ENCODE measurements around the gene TUB. TPM values are rescaled to one million over a fixed set of nuclear protein-coding genes. Genes with fewer than 3 reads are reported as not detected.

TUB gene
- total RNA-seq, 1 experiment from 2014 or later, result 0.39 TPM

DNA sequence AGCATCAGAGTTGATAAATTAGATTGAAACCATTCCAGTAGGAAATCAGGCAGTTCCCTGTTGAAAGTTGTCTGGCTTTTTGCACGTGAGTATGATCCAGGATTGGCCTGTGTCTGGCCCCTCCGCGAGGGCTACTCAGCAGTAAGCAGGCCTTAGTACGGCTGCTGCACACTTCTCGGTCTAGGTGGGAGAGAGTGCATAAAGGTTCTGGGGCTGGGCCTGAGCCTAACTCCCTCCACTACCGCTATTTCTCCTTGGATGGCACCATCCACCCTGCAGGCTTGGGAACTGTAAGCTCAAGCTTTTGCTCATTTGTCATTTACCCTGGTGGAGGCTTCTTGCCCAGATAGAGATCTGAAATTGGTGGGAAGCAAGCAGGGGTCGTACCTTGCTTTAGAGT, 22.0 kb downstream of the TUB start:
- intact Hi-C loops (cut with micrococcal nuclease; ENCODE audit: unreplicated experiment), result no loop called here
- CTCF ChIA-PET, result interaction anchor here (0.6 kb wide), 1 partner anchor 127 kb away, joined by 3 read pairs; no protein-coding TSS in a partner anchor
- no TSS peak for BruUV-seq (replicated peaks)

DNA sequence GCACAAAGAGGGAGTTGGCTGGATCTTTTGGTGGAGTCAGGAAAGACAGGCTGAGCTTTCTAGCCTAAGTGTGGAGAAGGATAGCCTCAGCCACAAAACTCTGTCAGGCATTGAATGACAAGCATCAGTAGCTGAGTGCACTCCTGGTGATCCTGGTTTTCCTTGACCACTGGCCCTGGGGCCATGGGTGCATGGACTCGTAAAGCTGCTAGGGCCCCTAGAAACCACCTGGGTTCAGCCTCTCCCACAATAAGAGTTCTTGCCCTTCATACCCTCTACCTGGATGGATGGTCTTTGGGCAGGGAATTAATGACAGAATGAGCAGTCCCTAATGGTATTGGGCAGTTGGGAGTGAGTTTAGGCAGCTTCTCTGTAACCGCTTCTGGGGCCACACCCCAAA, 22.9 kb downstream of the TUB start:
- Histone ChIP-seq H3K9me3 (ENCODE audit: low read depth, low read length, poor library complexity, severe bottlenecking) (no peaks in the 10 kb centered on the region), H3K27me3 (replicated peaks; ENCODE audit: insufficient read depth, low read depth, low read length, poor library complexity) (no peaks in the 10 kb centered on the region), H3K4me1 (ENCODE audit: insufficient read depth, low read length, poor library complexity, severe bottlenecking) (no peaks in the 10 kb centered on the region), H3K27ac (ENCODE audit: low read depth, low read length, poor library complexity, severe bottlenecking) (no peak overlapping the region), H3K36me3 (ENCODE audit: insufficient read depth, low read length, poor library complexity, severe bottlenecking) (no peaks in the 10 kb centered on the region), H3K4me3 (ENCODE audit: low read depth, low read length, poor library complexity, severe bottlenecking) (no peak overlapping the region)
- intact Hi-C loops (cut with micrococcal nuclease; ENCODE audit: unreplicated experiment), result no loop called here
- POLR2A ChIA-PET (ENCODE audit: low non-redundant PET), result no interaction called here
- BruUV-seq (replicated peaks), result no TSS peak
- no peak for DNase-seq (ENCODE audit: low spot score)
- TF ChIP-seq EZH2 (IDR thresholded peaks at IDR 0.05; ENCODE audit: borderline replicate concordance, low read depth, low read length, poor library complexity, severe bottlenecking), result no peak
- TF ChIP-seq, protein P1, sequence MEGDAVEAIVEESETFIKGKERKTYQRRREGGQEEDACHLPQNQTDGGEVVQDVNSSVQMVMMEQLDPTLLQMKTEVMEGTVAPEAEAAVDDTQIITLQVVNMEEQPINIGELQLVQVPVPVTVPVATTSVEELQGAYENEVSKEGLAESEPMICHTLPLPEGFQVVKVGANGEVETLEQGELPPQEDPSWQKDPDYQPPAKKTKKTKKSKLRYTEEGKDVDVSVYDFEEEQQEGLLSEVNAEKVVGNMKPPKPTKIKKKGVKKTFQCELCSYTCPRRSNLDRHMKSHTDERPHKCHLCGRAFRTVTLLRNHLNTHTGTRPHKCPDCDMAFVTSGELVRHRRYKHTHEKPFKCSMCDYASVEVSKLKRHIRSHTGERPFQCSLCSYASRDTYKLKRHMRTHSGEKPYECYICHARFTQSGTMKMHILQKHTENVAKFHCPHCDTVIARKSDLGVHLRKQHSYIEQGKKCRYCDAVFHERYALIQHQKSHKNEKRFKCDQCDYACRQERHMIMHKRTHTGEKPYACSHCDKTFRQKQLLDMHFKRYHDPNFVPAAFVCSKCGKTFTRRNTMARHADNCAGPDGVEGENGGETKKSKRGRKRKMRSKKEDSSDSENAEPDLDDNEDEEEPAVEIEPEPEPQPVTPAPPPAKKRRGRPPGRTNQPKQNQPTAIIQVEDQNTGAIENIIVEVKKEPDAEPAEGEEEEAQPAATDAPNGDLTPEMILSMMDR (conservative IDR thresholded peaks at IDR 0.05; ENCODE audit: low read depth, low read length), result no peak
- CTCF ChIA-PET, result no interaction called here

More for the DNA sequence above, 22.0 kb downstream of the TUB start:
- no peaks in the 10 kb centered on the region for H3K36me3 ChIP-seq (ENCODE audit: insufficient read depth, low read length, poor library complexity, severe bottlenecking)
- DNase-seq (ENCODE audit: low spot score), result no peak
- no peak overlapping the region for H3K4me3 ChIP-seq (ENCODE audit: low read depth, low read length, poor library complexity, severe bottlenecking)
- no peaks in the 10 kb centered on the region for H3K27me3 ChIP-seq (replicated peaks; ENCODE audit: insufficient read depth, low read depth, low read length, poor library complexity)
- POLR2A ChIA-PET (ENCODE audit: low non-redundant PET), result no interaction called here
- no peaks in the 10 kb centered on the region for H3K4me1 ChIP-seq (ENCODE audit: insufficient read depth, low read length, poor library complexity, severe bottlenecking)
- TF ChIP-seq, protein P1 (conservative IDR thresholded peaks at IDR 0.05; ENCODE audit: low read depth, low read length), result no peak
- TF ChIP-seq EZH2 (IDR thresholded peaks at IDR 0.05; ENCODE audit: borderline replicate concordance, low read depth, low read length, poor library complexity, severe bottlenecking), result no peak
- H3K27ac ChIP-seq (ENCODE audit: low read depth, low read length, poor library complexity, severe bottlenecking), result no peak overlapping the region
- no peaks in the 10 kb centered on the region for H3K9me3 ChIP-seq (ENCODE audit: low read depth, low read length, poor library complexity, severe bottlenecking)

DNA sequence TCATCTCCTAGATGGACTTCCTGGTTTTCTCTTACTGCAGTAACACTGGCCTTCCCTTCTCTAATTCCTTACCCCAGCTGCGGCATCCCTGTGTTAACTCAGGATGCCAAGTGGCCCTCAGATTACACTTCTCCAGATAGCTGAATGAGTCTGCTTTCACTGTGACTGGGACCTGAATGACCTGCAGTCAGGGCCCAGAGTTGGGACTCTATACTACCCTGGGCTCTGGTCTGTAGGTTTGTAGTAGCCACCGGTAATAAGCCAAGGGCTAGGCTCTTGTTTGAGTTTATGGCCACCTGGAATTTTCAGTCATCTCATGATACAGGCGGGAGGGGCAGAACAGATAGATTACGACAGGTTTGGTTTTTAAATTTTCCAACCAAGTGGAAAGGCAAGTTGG, 24.1 kb downstream of the TUB start:
- H3K27ac ChIP-seq (ENCODE audit: low read depth, low read length, poor library complexity, severe bottlenecking), result no peak overlapping the region
- intact Hi-C loops (cut with micrococcal nuclease; ENCODE audit: unreplicated experiment), result no loop called here
- no peaks in the 10 kb centered on the region for H3K9me3 ChIP-seq (ENCODE audit: low read depth, low read length, poor library complexity, severe bottlenecking)
- ChIA-PET POLR2A (ENCODE audit: low non-redundant PET) (no interaction called here), CTCF (no interaction called here)
- no peaks in the 10 kb centered on the region for H3K27me3 ChIP-seq (replicated peaks; ENCODE audit: insufficient read depth, low read depth, low read length, poor library complexity)
- no TSS peak for BruUV-seq (replicated peaks)
- H3K4me3 ChIP-seq (ENCODE audit: low read depth, low read length, poor library complexity, severe bottlenecking), result no peak overlapping the region
- H3K36me3 ChIP-seq (ENCODE audit: insufficient read depth, low read length, poor library complexity, severe bottlenecking), result no peaks in the 10 kb centered on the region
- no peaks in the 10 kb centered on the region for H3K4me1 ChIP-seq (ENCODE audit: insufficient read depth, low read length, poor library complexity, severe bottlenecking)
- TF ChIP-seq, protein P1 (conservative IDR thresholded peaks at IDR 0.05; ENCODE audit: low read depth, low read length), result no peak
- TF ChIP-seq EZH2 (IDR thresholded peaks at IDR 0.05; ENCODE audit: borderline replicate concordance, low read depth, low read length, poor library complexity, severe bottlenecking), result no peak
- DNase-seq (ENCODE audit: low spot score), result no peak

Measured in A673 (cell line).